Panc1 (cell line): Measurements from ENCODE around the gene TMCO4. TPM values are rescaled to one million over a fixed set of nuclear protein-coding genes. Genes with fewer than 3 reads are reported as not detected.

Experiments
- ATAC-seq: fragments of 200-7000 bp; cut with Tn5 transposase; 2 replicates; pipeline ENCODE4 v1.9.1; 2020; ENCODE audit warnings: mild to moderate bottlenecking, moderate library complexity
- BruUV-seq: library from RNA; stranded (reverse); fragments of 400-500 nt; replicated peaks from 2 replicates; lab custom pipeline; 2021; lab: Mats Ljungman, UMichigan
- CTCF ChIA-PET: fragments of 300-600 bp; sonication (Branson Sonifier 250); formaldehyde crosslinking; loops from one replicate; lab custom pipeline; 2022; ENCODE audit warnings: antibody characterized with exemption; lab: Charles Lee
- POLR2A ChIA-PET: fragments of 300-600 bp; sonication (Branson Sonifier 250); formaldehyde crosslinking; loops from one replicate; lab custom pipeline; 2022; ENCODE audit warnings: antibody characterized with exemption; lab: Charles Lee
- DNase-seq: peaks from one replicate; pipeline ENCODE4 v3.0.0-alpha.2; 2010; ENCODE audit warnings: low read depth, low spot score
- H3K27ac ChIP-seq: 2 replicates; pipeline ENCODE4 v1.5.1; 2011; ENCODE audit warnings: mild to moderate bottlenecking, low read length, inconsistent platforms
- H3K27me3 ChIP-seq: fragments of 200-500 bp; sonication (Bioruptor generic); 2 replicates; pipeline ENCODE4 v1.6.0; 2014; ENCODE audit warnings: low read length, inconsistent platforms; ENCODE audit not compliant: control insufficient read depth, insufficient read depth
- H3K36me3 ChIP-seq: fragments of 200-500 bp; sonication (Bioruptor generic); 2 replicates; pipeline ENCODE4 v1.5.1; 2014; ENCODE audit warnings: inconsistent platforms, mild to moderate bottlenecking, low read length, moderate library complexity; ENCODE audit not compliant: control insufficient read depth, insufficient read depth
- H3K4me1 ChIP-seq: 2 replicates; pipeline ENCODE4 v1.5.1; 2011; ENCODE audit warnings: inconsistent platforms, mild to moderate bottlenecking, low read length, moderate library complexity; ENCODE audit not compliant: control insufficient read depth, insufficient read depth
- H3K4me3 ChIP-seq, 2 experiments: 2 replicates each; pipeline ENCODE4 v1.5.1; 2011 to 2012; ENCODE audit warnings: low read depth in 2 of 2, low read length in 2 of 2, mild to moderate bottlenecking in 2 of 2, inconsistent platforms in 1 of 2, moderate library complexity in 1 of 2
- H3K9me3 ChIP-seq: fragments of 200-500 bp; sonication (Bioruptor generic); 2 replicates; pipeline ENCODE4 v1.5.1; 2014; ENCODE audit warnings: low read depth, mild to moderate bottlenecking, inconsistent platforms, low read length, moderate library complexity; ENCODE audit not compliant: control insufficient read depth, insufficient read depth
- POLR2AphosphoS5 ChIP-seq: IDR thresholded peaks from 2 replicates; pipeline ENCODE4 v1.6.1; 2012; ENCODE audit warnings: mild to moderate bottlenecking, low read depth, low read length, moderate library complexity
- SIN3A ChIP-seq: IDR thresholded peaks from 2 replicates; pipeline ENCODE4 v1.6.1; 2012; ENCODE audit warnings: low read depth, mild to moderate bottlenecking, low read length, moderate library complexity, borderline replicate concordance; ENCODE audit not compliant: insufficient read depth
- TCF7L2 ChIP-seq: IDR thresholded peaks from 2 replicates; pipeline ENCODE4 v1.6.1; 2011; ENCODE audit warnings: mild to moderate bottlenecking, low read depth, low read length, inconsistent platforms
- in situ Hi-C: cut with HindIII; loops from 2 replicates; pipeline ENCODE4 v1.10.0; 2016; ENCODE audit warnings: low sequenced_read_pairs, low pct_unique_long_range_greater_than_20kb
- intact Hi-C: fragments of 100-400 bp; cut with micrococcal nuclease; formaldehyde crosslinking; loops from one replicate; pipeline ENCODE4 v1.10.0; 2022; ENCODE audit not compliant: unreplicated experiment
- total RNA-seq: library from RNA; stranded (reverse); gene quantifications from one replicate; pipeline ENCODE4 v1.2.1, GENCODE V29; 2021; ENCODE audit not compliant: unreplicated experiment
- TF ChIP-seq, protein P1 (sequence below), 2 experiments: IDR thresholded peaks; 2 replicates each; pipeline ENCODE4 v1.6.1; 2011 to 2012; ENCODE audit warnings: low read depth in 2 of 2, control low read depth in 1 of 2, low read length in 1 of 2, mild to moderate bottlenecking in 1 of 2, moderate library complexity in 1 of 2; ENCODE audit not compliant: insufficient read depth in 1 of 2
- TF ChIP-seq, protein P2 (sequence below): fragments of 450-650 bp; IDR thresholded peaks from 2 replicates; pipeline ENCODE4 v1.5.1; 2017; ENCODE audit warnings: mild to moderate bottlenecking

Gene TMCO4
- total RNA-seq, 1 experiment from 2014 or later, result 13.2 TPM

DNA sequence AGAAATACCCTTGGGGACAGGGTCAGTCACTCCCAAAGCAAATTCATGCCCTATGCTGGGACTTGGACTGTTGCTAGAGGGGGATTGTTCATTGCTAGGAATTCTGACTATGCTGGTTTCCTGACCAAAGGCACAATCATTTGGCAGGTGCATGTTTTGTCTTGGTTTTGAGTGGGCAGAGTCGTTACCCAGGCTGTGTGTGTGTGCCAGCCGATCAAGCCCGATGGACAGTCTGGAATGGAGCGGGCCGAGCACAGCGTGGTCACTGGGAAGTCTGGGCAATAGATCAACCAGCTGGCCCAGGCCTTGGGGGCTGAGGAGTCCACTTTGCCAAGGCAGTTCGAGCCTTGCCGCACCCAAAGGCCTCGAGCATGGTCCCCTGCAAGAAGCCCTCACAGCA lies 74.1 kb downstream of the TMCO4 start:
- no TSS peak for BruUV-seq
- CTCF ChIA-PET, result no interaction called here

DNA sequence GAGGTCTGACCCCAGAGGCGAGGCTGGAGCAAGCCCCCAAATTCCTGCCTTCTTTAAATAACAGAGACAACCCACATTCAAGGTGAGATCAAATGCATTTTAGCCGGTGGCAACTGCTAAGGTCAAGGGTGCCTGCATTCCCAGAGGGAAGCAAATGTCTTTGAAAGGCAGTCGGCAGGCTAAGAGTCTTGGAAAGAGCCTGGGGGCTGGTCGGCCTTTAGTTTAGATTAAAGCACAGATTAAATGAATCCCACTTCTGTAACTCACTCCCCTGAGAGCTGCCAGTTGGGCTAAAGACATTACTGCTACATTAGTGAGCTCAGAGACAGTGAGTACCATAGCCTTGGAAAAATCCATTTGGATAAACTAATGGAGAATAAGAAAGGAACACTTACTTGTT lies 75.8 kb downstream of the TMCO4 start:
- ChIA-PET CTCF (no interaction called here), POLR2A (no interaction called here)
- TF ChIP-seq TCF7L2 (no peak), POLR2AphosphoS5 (no peak), SIN3A (no peak)
- TF ChIP-seq, protein P1, sequence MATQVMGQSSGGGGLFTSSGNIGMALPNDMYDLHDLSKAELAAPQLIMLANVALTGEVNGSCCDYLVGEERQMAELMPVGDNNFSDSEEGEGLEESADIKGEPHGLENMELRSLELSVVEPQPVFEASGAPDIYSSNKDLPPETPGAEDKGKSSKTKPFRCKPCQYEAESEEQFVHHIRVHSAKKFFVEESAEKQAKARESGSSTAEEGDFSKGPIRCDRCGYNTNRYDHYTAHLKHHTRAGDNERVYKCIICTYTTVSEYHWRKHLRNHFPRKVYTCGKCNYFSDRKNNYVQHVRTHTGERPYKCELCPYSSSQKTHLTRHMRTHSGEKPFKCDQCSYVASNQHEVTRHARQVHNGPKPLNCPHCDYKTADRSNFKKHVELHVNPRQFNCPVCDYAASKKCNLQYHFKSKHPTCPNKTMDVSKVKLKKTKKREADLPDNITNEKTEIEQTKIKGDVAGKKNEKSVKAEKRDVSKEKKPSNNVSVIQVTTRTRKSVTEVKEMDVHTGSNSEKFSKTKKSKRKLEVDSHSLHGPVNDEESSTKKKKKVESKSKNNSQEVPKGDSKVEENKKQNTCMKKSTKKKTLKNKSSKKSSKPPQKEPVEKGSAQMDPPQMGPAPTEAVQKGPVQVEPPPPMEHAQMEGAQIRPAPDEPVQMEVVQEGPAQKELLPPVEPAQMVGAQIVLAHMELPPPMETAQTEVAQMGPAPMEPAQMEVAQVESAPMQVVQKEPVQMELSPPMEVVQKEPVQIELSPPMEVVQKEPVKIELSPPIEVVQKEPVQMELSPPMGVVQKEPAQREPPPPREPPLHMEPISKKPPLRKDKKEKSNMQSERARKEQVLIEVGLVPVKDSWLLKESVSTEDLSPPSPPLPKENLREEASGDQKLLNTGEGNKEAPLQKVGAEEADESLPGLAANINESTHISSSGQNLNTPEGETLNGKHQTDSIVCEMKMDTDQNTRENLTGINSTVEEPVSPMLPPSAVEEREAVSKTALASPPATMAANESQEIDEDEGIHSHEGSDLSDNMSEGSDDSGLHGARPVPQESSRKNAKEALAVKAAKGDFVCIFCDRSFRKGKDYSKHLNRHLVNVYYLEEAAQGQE (IDR thresholded peaks at IDR 0.05; ENCODE audit: insufficient read depth in 1 of 2, low read depth in 2 of 2, low read length in 1 of 2), result no peak
- TF ChIP-seq, protein P2, sequence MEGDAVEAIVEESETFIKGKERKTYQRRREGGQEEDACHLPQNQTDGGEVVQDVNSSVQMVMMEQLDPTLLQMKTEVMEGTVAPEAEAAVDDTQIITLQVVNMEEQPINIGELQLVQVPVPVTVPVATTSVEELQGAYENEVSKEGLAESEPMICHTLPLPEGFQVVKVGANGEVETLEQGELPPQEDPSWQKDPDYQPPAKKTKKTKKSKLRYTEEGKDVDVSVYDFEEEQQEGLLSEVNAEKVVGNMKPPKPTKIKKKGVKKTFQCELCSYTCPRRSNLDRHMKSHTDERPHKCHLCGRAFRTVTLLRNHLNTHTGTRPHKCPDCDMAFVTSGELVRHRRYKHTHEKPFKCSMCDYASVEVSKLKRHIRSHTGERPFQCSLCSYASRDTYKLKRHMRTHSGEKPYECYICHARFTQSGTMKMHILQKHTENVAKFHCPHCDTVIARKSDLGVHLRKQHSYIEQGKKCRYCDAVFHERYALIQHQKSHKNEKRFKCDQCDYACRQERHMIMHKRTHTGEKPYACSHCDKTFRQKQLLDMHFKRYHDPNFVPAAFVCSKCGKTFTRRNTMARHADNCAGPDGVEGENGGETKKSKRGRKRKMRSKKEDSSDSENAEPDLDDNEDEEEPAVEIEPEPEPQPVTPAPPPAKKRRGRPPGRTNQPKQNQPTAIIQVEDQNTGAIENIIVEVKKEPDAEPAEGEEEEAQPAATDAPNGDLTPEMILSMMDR, result no peak
- intact Hi-C loops, result no loop called here
- DNase-seq (no peak), ATAC-seq (no peak)
- in situ Hi-C loops, result no loop called here
- H3K27ac ChIP-seq, result no peak overlapping the region
- no peaks in the 10 kb centered on the region for H3K36me3 ChIP-seq
- no peak overlapping the region for H3K4me3 ChIP-seq
- H3K4me1 ChIP-seq, result no peaks in the 10 kb centered on the region
- H3K27me3 ChIP-seq, result no peaks in the 10 kb centered on the region
- no TSS peak for BruUV-seq
- H3K9me3 ChIP-seq, result no peaks in the 10 kb centered on the region

More for the DNA sequence above, 74.1 kb downstream of the TMCO4 start:
- intact Hi-C loops (no loop called here), in situ Hi-C loops (no loop called here)
- no peak for DNase-seq
- no peak for TF ChIP-seq TCF7L2
- TF ChIP-seq, protein P1 (IDR thresholded peaks at IDR 0.05; ENCODE audit: insufficient read depth in 1 of 2, low read depth in 2 of 2, low read length in 1 of 2), result no peak
- TF ChIP-seq, protein P2, result no peak
- TF ChIP-seq POLR2AphosphoS5, result no peak
- TF ChIP-seq SIN3A, result no peak
- no peak overlapping the region for H3K27ac ChIP-seq
- no peak for ATAC-seq
- H3K36me3 ChIP-seq, result no peaks in the 10 kb centered on the region
- H3K9me3 ChIP-seq, result no peaks in the 10 kb centered on the region; the same call in 1 of the 2 replicates
- H3K4me1 ChIP-seq, result no peaks in the 10 kb centered on the region
- H3K27me3 ChIP-seq, result no peaks in the 10 kb centered on the region
- POLR2A ChIA-PET, result interaction anchor here (0.5 kb wide), 1 partner anchor 145 kb away, joined by 8 read pairs; no protein-coding TSS in a partner anchor
- no peak overlapping the region for H3K4me3 ChIP-seq
